ENCODE data around the gene ZNF385C.

Gene ZNF385C

DNA sequence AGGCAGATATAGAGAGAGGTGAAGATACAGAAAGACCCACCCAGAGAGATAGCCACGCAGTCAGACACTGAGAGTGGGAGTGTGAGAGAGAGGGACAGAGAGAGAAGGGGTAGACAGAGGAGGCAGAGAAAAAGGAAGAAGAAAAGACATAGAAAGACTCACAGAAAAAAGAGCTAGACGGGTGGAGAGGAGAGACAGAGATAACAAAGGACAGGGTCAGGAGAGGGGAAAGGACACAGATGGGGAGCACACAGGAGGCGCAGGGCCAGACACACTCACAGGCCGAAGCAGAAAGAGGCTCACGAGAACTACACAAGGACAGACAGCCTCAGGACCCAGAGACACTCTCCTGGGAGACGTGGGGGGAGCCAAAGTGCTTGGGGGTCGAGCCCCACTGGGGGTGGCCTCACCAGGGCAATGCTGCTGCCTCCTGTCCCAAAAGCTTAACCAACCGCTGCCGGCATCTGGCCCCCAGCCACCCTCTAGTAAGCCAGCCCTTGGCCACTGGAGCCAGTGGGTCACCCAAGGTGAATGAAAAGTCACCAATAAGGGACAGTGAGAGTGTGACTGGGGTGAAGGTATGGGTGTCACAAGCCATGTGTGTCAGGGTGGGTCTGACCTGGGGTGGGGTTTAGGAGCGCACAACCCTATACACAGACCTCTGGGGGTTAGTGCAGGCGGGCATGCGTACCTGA lies 3.8 kb downstream of the ZNF385C start:
- DNase-seq (ENCODE audit: low read depth), result no peak
- H3K4me3 ChIP-seq (ENCODE audit: control insufficient read depth, low read depth, low read length), result no peak overlapping the region
- TF ChIP-seq, protein P1, sequence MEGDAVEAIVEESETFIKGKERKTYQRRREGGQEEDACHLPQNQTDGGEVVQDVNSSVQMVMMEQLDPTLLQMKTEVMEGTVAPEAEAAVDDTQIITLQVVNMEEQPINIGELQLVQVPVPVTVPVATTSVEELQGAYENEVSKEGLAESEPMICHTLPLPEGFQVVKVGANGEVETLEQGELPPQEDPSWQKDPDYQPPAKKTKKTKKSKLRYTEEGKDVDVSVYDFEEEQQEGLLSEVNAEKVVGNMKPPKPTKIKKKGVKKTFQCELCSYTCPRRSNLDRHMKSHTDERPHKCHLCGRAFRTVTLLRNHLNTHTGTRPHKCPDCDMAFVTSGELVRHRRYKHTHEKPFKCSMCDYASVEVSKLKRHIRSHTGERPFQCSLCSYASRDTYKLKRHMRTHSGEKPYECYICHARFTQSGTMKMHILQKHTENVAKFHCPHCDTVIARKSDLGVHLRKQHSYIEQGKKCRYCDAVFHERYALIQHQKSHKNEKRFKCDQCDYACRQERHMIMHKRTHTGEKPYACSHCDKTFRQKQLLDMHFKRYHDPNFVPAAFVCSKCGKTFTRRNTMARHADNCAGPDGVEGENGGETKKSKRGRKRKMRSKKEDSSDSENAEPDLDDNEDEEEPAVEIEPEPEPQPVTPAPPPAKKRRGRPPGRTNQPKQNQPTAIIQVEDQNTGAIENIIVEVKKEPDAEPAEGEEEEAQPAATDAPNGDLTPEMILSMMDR (conservative IDR thresholded peaks at IDR 0.05; ENCODE audit: control insufficient read depth, insufficient read depth, low read depth, low read length), result no peak

DNA sequence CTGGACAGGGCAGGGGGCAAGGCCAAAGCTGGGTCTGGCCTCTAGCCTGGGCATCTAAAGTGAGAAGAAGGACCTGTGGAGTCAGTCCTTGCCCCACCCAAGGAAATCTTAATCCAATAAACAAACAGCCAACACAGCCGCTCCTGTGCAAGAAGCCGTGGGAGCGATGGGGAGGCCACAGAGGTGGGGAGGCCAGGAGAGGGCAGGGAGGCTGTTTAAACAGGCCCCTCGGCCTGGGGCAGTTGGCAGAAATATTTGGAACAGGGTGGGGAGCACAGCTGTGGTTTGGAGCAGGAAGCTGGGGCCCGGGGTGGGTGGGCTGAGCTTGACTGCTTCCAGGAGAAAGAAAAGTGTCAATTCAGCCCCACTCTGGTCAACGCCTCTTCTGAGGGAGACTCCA lies 5.3 kb downstream of the ZNF385C start:
- H3K4me3 ChIP-seq (ENCODE audit: control insufficient read depth, low read depth, low read length), result no peak overlapping the region
- TF ChIP-seq, protein P1 (conservative IDR thresholded peaks at IDR 0.05; ENCODE audit: control insufficient read depth, insufficient read depth, low read depth, low read length), result no peak
- no peak for DNase-seq (ENCODE audit: low read depth)

DNA sequence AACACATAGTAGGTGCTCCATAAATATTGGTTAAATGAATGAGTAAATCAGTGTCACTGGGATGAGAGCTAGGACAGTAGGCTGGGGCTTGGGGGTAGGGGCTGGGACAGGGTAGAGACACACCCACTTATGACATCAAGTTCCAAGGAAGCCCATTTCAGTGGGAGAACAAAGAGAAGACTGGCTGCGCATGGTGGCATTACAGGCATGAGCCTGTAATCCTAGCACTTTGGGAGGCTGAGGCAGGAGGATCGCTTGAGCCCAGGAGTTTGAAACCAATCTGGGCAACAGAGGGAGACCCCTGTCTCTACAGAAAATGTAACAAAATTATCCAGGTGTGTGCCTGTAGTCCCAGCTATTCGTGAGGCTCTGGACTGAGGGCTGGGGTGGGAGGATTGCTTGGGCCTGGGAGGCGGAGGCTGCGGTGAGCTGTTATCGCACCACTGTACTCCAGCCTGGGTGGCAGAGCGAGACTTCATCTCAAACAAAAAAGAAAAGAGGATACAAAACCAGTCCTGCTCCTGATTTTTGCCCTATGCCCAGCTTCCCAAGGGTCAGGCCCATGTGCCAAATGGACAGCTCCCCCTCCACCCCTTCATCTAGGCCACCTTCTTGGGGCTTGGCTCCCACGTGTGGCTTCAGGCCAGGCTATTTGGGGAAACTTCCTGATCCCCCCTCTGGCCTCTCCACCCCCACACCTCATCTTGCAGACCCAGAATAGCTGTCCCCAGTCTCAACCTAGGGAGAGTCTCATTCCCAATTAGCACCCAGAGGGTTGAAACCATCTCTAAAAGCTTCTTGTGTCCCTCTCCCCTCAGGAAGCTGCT lies 7.1 kb downstream of the ZNF385C start:
- H3K4me3 ChIP-seq (ENCODE audit: control insufficient read depth, low read depth, low read length), result no peak overlapping the region
- no peak for DNase-seq (ENCODE audit: low read depth)
- TF ChIP-seq, protein P1 (conservative IDR thresholded peaks at IDR 0.05; ENCODE audit: control insufficient read depth, insufficient read depth, low read depth, low read length), result no peak

DNA sequence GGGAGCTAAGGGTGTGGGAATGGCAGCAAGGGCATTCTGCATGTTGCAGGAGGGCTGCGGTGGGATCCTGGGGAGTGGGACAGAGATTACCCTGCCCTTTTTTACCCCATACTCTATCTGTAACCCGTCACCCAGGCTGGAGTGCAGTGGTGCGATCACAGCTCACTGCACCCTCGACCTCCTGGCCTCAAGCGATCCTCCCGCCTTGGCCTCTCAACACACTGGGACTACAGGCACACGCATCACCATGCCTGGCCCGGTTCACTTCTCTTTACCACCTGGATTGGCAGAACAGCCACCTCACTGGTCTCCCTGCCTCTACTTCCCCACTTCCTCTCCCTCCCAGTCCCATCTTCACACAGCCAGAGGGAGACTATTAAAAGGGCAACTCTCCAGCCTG lies 9.5 kb downstream of the ZNF385C start:
- TF ChIP-seq, protein P1 (conservative IDR thresholded peaks at IDR 0.05; ENCODE audit: control insufficient read depth, insufficient read depth, low read depth, low read length), result no peak
- no peak for DNase-seq (ENCODE audit: low read depth)
- H3K4me3 ChIP-seq (ENCODE audit: control insufficient read depth, low read depth, low read length), result no peak overlapping the region

DNA sequence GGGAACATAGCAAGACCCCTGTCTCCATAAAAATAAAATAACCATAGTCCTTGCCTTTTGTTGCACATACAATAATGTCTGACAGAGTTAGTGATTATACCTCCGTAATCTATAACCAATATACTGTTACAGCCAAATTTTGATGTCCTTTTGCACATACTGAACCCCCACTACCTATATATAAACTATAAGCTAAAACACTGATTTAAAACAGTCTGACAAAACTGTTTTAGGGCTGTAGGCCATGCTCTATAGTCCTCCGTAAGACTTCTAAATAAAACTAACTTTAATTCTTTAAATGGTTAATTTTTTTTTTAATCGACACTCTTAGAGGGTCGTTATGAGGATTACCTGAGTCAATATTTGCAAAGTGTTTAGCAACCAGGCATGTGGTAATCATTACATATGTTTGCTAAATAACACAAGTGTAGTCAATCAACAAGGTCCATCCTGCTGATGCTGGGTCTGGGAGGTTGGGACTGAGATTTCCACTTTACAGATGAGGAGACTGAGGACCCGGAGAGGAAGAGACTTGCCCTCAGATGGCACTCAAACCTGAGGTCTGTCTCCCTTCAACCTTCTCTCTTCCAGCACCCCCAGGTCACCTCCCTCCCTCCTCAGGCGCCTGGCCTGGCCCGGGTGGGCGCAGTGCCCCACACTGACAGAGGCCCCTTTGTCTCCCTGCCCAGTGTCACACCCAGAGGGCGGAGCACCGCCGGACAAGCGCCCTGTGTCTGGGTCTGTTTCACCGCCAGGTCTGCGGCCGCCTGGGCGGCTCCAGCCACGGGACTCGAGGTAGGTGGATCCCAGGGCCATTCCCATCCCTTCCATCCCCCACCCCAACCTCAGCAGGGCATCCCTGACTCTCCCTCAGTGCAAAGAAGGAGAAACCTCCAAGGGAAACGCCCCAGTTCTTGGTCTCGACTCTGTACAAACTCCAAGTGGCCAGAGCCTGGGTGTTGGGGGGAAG lies 10.3 kb downstream of the ZNF385C start:
- TF ChIP-seq, protein P1 (conservative IDR thresholded peaks at IDR 0.05; ENCODE audit: control insufficient read depth, insufficient read depth, low read depth, low read length), result no peak
- no peak for DNase-seq (ENCODE audit: low read depth)
- no peak overlapping the region for H3K4me3 ChIP-seq (ENCODE audit: control insufficient read depth, low read depth, low read length)

DNA sequence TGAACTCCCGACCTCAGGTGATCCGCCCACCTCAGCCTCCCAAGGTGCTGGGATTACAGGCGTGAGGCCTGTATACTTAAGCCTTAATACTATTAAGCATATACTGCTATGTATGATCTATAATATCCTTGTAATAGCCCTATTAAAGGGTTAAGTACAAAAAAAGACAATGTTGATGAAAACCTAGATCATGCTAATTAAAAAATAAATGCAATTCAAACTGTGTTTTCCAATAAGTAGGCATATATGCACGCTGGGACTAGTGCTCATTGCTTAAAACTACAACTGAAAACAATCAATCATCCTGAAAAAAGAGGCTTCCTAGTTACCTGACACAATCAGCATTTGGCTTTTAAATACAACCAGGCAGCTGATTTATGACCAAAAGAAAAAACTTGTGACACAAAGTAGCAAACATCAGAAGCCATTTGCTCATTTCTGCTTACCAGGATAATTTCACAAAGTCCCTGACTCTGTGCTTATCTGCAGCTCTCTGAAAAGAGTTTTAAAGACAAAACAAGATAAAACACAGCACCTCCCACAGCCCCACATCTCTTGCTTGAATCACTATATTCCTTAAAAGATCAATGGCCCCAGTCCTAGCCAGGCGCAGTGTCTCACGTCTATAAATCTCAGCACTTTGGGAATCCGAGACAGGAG lies 11.1 kb downstream of the ZNF385C start:
- DNase-seq (ENCODE audit: low read depth), result no peak
- TF ChIP-seq, protein P1 (conservative IDR thresholded peaks at IDR 0.05; ENCODE audit: control insufficient read depth, insufficient read depth, low read depth, low read length), result no peak
- H3K4me3 ChIP-seq (ENCODE audit: control insufficient read depth, low read depth, low read length), result no peak overlapping the region

Measured in fibroblast of mammary gland (primary cell).